Bladder microvascular endothelial cell (primary cell): Measurements from ENCODE around the gene FTHL17. TPM values are rescaled to one million over a fixed set of nuclear protein-coding genes. Genes with fewer than 3 reads are reported as not detected.

Experiments
- total RNA-seq: library from RNA; depleted of rRNA; stranded (reverse); fragments of >200 nt; gene quantifications from 2 replicates; pipeline ENCODE4 v1.2.3, GENCODE V29; 2014

FTHL17 gene
- total RNA-seq = not detected in 2 replicates

DNA sequence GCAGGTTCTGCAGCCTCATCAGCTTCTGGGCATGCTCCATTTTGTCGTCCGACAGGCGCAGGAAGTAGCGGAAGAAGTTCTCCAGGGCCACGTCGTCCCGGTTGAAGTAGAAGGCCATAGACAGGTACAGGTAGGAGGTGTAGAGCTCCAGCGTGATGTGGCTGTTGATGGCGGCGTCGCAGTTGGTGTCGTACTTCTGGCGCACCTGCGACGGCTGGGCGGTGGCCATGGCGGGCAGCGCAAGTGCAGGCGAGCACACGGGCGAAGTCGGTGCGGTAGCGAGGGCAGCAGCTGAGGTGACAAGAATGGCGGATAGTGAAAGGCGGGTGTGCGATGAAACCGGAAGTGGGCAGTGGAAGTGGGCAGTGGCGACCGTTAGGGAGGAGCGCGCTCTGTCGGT is at the start of gene FTHL17:
FTHL17 (minus strand) TSS at position 317 of the 400 bp plus-strand sequence; CDS start at position 229, 88 bp downstream.

Other genes with a start within 250 kb of the FTHL17 start
- 3.4 and 7.2 TPM in 2 replicates for gene TAB3, start 182.8 kb downstream of the FTHL17 start, total RNA-seq